Measurements from ENCODE around the gene DAZAP1. TPM values are rescaled to one million over a fixed set of nuclear protein-coding genes. Genes with fewer than 3 reads are reported as not detected.
A peak's percentile ranks its signal among the peaks of the same experiment; 100 is the strongest.

DAZAP1 gene
- total RNA-seq, 1 experiment from 2014 or later = 229 TPM

DNA sequence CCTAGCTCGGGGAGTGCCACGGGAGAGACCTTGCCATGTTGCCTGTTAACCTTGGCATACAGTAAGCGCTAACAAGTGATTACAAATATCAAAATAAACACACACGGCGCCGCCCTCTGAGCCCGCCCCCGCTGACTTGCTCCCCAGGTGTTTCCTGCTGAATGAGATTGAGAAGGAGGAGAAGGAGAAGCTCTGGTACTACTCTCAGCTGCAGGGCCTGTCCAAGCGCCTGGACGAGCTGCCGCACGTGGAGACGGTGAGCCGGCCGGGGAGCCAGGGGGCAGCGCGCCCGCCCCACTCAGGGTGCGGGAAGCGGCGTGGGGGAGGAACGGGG is 47.6 kb downstream of the DAZAP1 start:
- H3K4me3 ChIP-seq (ENCODE audit: low read depth, low read length, poor library complexity, severe bottlenecking) = no peak overlapping the region
- H3K36me3 ChIP-seq (ENCODE audit: insufficient read depth, low read length, poor library complexity, severe bottlenecking) = no peaks in the 10 kb centered on the region
- H3K27me3 ChIP-seq (replicated peaks; ENCODE audit: insufficient read depth, low read depth, low read length, poor library complexity) = peaks cover 26% of the 10 kb centered on the region
- CTCF ChIA-PET = interaction anchor here (0.6 kb wide), 1 partner anchor 91 kb away, joined by 4 read pairs; no protein-coding TSS in a partner anchor
- no peaks in the 10 kb centered on the region for H3K9me3 ChIP-seq (ENCODE audit: low read depth, low read length, poor library complexity, severe bottlenecking)
- POLR2A ChIA-PET (ENCODE audit: low non-redundant PET) = interaction anchor here (0.5 to 0.6 kb wide), 2 partner anchors 18 to 673 kb away, joined by 6 to 10 read pairs; no protein-coding TSS in a partner anchor
- intact Hi-C loops (cut with micrococcal nuclease; ENCODE audit: unreplicated experiment) = no loop called here
- H3K27ac ChIP-seq (ENCODE audit: low read depth, low read length, poor library complexity, severe bottlenecking) = no peak overlapping the region
- no TSS peak for BruUV-seq (replicated peaks)
- TF ChIP-seq EZH2 (IDR thresholded peaks at IDR 0.05; ENCODE audit: borderline replicate concordance, low read depth, low read length, poor library complexity, severe bottlenecking) (no peak), CTCF (conservative IDR thresholded peaks at IDR 0.05; ENCODE audit: low read depth, low read length) (no peak)
- peak; percentile 57 for DNase-seq (ENCODE audit: low spot score)
- H3K4me1 ChIP-seq (ENCODE audit: insufficient read depth, low read length, poor library complexity, severe bottlenecking) = peaks cover 29% of the 10 kb centered on the region

- no peak overlapping the region for H3K4me3 ChIP-seq (ENCODE audit: low read depth, low read length, poor library complexity, severe bottlenecking)
- H3K36me3 ChIP-seq (ENCODE audit: insufficient read depth, low read length, poor library complexity, severe bottlenecking) = no peaks in the 10 kb centered on the region
- no TSS peak for BruUV-seq (replicated peaks)
- CTCF ChIA-PET = interaction anchor here (0.5 to 0.6 kb wide), 2 partner anchors 11 to 90 kb away, joined by 4 to 6 read pairs; no protein-coding TSS in a partner anchor
- H3K4me1 ChIP-seq (ENCODE audit: insufficient read depth, low read length, poor library complexity, severe bottlenecking) = peaks cover 29% of the 10 kb centered on the region
- intact Hi-C loops (cut with micrococcal nuclease; ENCODE audit: unreplicated experiment) = no loop called here
- TF ChIP-seq EZH2 (IDR thresholded peaks at IDR 0.05; ENCODE audit: borderline replicate concordance, low read depth, low read length, poor library complexity, severe bottlenecking) (no peak), CTCF (conservative IDR thresholded peaks at IDR 0.05; ENCODE audit: low read depth, low read length) (no peak)
- no peaks in the 10 kb centered on the region for H3K9me3 ChIP-seq (ENCODE audit: low read depth, low read length, poor library complexity, severe bottlenecking)
- peaks cover 21% of the 10 kb centered on the region for H3K27me3 ChIP-seq (replicated peaks; ENCODE audit: insufficient read depth, low read depth, low read length, poor library complexity)
- no peak overlapping the region for H3K27ac ChIP-seq (ENCODE audit: low read depth, low read length, poor library complexity, severe bottlenecking)
- POLR2A ChIA-PET (ENCODE audit: low non-redundant PET) = interaction anchor here (0.5 to 0.6 kb wide), 2 partner anchors 17 to 673 kb away, joined by 6 to 10 read pairs; no protein-coding TSS in a partner anchor
- DNase-seq (ENCODE audit: low spot score) = peak; percentile 77
These were observed 48.1 kb downstream of the DAZAP1 start for GRCh38 chr19:1455336-1456120.

DNA sequence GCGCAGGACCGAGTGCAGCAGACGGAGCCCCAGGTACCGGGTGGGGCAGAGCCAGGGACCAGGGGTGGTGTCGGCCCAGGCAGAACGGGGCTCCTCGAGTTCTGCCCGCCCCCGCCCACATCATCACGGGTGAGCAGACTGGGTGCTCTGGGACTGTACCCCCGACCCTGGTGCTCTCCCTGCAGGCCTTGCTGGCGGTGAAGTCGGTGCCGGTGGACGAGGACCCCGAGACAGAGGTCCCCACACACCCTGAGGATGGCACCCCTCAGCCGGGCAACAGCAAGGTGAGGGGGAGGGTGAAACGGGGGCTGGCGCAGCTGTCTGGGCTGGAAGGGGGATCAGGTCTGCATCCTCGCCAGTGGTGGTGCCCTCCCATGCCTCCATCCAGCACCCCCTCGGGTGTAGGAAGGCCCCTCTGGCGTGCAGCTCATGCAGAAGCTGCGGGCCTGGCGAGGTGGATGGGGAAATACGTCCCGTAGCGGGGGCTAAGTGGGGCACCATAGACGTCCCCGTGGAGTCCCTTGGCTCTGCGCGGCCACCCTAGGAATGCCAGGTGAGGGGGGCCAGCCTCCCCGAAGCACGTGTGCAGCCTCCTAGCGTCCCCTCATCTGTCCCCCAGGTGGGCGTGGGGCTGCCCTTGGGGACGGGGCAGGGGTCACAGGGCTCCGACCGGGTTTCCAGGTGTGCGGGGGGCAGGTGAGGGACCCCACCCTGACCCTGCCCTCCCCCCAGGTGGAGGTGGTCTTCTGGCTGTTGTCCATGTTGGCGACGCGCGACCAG is 48.9 kb downstream of the DAZAP1 start:
- H3K4me1 ChIP-seq (ENCODE audit: insufficient read depth, low read length, poor library complexity, severe bottlenecking) = peaks cover 29% of the 10 kb centered on the region
- H3K4me3 ChIP-seq (ENCODE audit: low read depth, low read length, poor library complexity, severe bottlenecking) = no peak overlapping the region
- TF ChIP-seq EZH2 (IDR thresholded peaks at IDR 0.05; ENCODE audit: borderline replicate concordance, low read depth, low read length, poor library complexity, severe bottlenecking) (no peak), CTCF (conservative IDR thresholded peaks at IDR 0.05; ENCODE audit: low read depth, low read length) (no peak)
- ChIA-PET CTCF (no interaction called here), POLR2A (ENCODE audit: low non-redundant PET) (no interaction called here)
- DNase-seq (ENCODE audit: low spot score) = no peak
- no peaks in the 10 kb centered on the region for H3K36me3 ChIP-seq (ENCODE audit: insufficient read depth, low read length, poor library complexity, severe bottlenecking)
- peaks cover 13% of the 10 kb centered on the region for H3K27me3 ChIP-seq (replicated peaks; ENCODE audit: insufficient read depth, low read depth, low read length, poor library complexity)
- no peak overlapping the region for H3K27ac ChIP-seq (ENCODE audit: low read depth, low read length, poor library complexity, severe bottlenecking)
- intact Hi-C loops (cut with micrococcal nuclease; ENCODE audit: unreplicated experiment) = no loop called here
- no peaks in the 10 kb centered on the region for H3K9me3 ChIP-seq (ENCODE audit: low read depth, low read length, poor library complexity, severe bottlenecking)
- no TSS peak for BruUV-seq (replicated peaks)
